ENCODE results near the gene CHMP1A. TPM values are rescaled to one million over a fixed set of nuclear protein-coding genes. Genes with fewer than 3 reads are reported as not detected.
"Not testable (repeated sequence)": the region's sequence is repeated elsewhere in the genome, so short reads cannot be mapped to it uniquely, and the experiment has no call there.

CHMP1A gene
- total RNA-seq, 1 donor from 2014 or later = 104 TPM

- no peaks in the 10 kb centered on the region for H3K9me3 Mint-ChIP-seq (ENCODE audit: unreplicated experiment)
- H3K27me3 Mint-ChIP-seq (ENCODE audit: unreplicated experiment) = peaks cover 23% of the 10 kb centered on the region
- H3K27ac Mint-ChIP-seq (ENCODE audit: unreplicated experiment) = no peak overlapping the region
- DNase-seq (ENCODE audit: low spot score) = no peak
- H3K36me3 Mint-ChIP-seq (ENCODE audit: low read depth, unreplicated experiment) = peaks cover 17% of the 10 kb centered on the region
- no peak for TF ChIP-seq CTCF (IDR thresholded peaks at IDR 0.05; ENCODE audit: unreplicated experiment)
- H3K4me3 Mint-ChIP-seq (ENCODE audit: unreplicated experiment) = no peak overlapping the region
- H3K4me1 Mint-ChIP-seq (ENCODE audit: unreplicated experiment) = peaks cover 6% of the 10 kb centered on the region
Observed at GRCh38 chr16:89691231-89691985, 33.9 kb upstream of the CHMP1A start.

GRCh38 chr16:89690392-89690901 is 32.9 kb upstream of the CHMP1A start:
- Mint-ChIP-seq H3K9me3 (ENCODE audit: unreplicated experiment) (no peaks in the 10 kb centered on the region), H3K27ac (ENCODE audit: unreplicated experiment) (peak overlapping the region; percentile 18), H3K4me1 (ENCODE audit: unreplicated experiment) (peaks cover 6% of the 10 kb centered on the region), H3K27me3 (ENCODE audit: unreplicated experiment) (peaks cover 17% of the 10 kb centered on the region), H3K4me3 (ENCODE audit: unreplicated experiment) (peak overlapping the region; percentile 77), H3K36me3 (ENCODE audit: low read depth, unreplicated experiment) (peaks cover 22% of the 10 kb centered on the region)
- DNase-seq (ENCODE audit: low spot score) = no peak
- TF ChIP-seq CTCF (IDR thresholded peaks at IDR 0.05; ENCODE audit: unreplicated experiment) = no peak

GRCh38 chr16:89689621-89690020 is 32.1 kb upstream of the CHMP1A start:
- DNase-seq (ENCODE audit: low spot score); H3K9me3 Mint-ChIP-seq (ENCODE audit: unreplicated experiment); H3K4me1 Mint-ChIP-seq (ENCODE audit: unreplicated experiment); H3K4me3 Mint-ChIP-seq (ENCODE audit: unreplicated experiment); H3K27ac Mint-ChIP-seq (ENCODE audit: unreplicated experiment): not testable (repeated sequence)
- Mint-ChIP-seq H3K36me3 (ENCODE audit: low read depth, unreplicated experiment) (peaks cover 29% of the 10 kb centered on the region), H3K27me3 (ENCODE audit: unreplicated experiment) (peaks cover 16% of the 10 kb centered on the region)

GRCh38 chr16:89689142-89689541 is 31.6 kb upstream of the CHMP1A start:
- Mint-ChIP-seq H3K27ac (ENCODE audit: unreplicated experiment) (no peak overlapping the region), H3K27me3 (ENCODE audit: unreplicated experiment) (peaks cover 16% of the 10 kb centered on the region), H3K36me3 (ENCODE audit: low read depth, unreplicated experiment) (peaks cover 31% of the 10 kb centered on the region), H3K4me3 (ENCODE audit: unreplicated experiment) (no peak overlapping the region), H3K9me3 (ENCODE audit: unreplicated experiment) (peaks cover 6% of the 10 kb centered on the region), H3K4me1 (ENCODE audit: unreplicated experiment) (peaks cover 6% of the 10 kb centered on the region)
- no peak for TF ChIP-seq CTCF (IDR thresholded peaks at IDR 0.05; ENCODE audit: unreplicated experiment)
- no peak for DNase-seq (ENCODE audit: low spot score)

GRCh38 chr16:89688395-89688794 is 30.9 kb upstream of the CHMP1A start:
- H3K4me3 Mint-ChIP-seq (ENCODE audit: unreplicated experiment) = peak overlapping the region; percentile 65
- DNase-seq (ENCODE audit: low spot score) = no peak
- no peak for TF ChIP-seq CTCF (IDR thresholded peaks at IDR 0.05; ENCODE audit: unreplicated experiment)
- H3K36me3 Mint-ChIP-seq (ENCODE audit: low read depth, unreplicated experiment) = peaks cover 33% of the 10 kb centered on the region
- peaks cover 6% of the 10 kb centered on the region for H3K4me1 Mint-ChIP-seq (ENCODE audit: unreplicated experiment)
- peaks cover 12% of the 10 kb centered on the region for H3K27me3 Mint-ChIP-seq (ENCODE audit: unreplicated experiment)
- H3K27ac Mint-ChIP-seq (ENCODE audit: unreplicated experiment) = no peak overlapping the region
- H3K9me3 Mint-ChIP-seq (ENCODE audit: unreplicated experiment) = peaks cover 6% of the 10 kb centered on the region

Data from endothelial cell (in vitro differentiated cells).